Stimulated activated CD4-positive, alpha-beta T cell treated with anti-CD3 and anti-CD28 coated beads, TNF-alpha, amount 100 ng/mL, for 24 hours (primary cell): ENCODE results near the gene CRMP1.

Experiments
- DNase-seq, 3 experiments: peaks; one replicate each; pipeline ENCODE4 v3.0.0-alpha.2; 2020; ENCODE audit warnings: low read depth in 3 of 3

The CRMP1 gene

DNA sequence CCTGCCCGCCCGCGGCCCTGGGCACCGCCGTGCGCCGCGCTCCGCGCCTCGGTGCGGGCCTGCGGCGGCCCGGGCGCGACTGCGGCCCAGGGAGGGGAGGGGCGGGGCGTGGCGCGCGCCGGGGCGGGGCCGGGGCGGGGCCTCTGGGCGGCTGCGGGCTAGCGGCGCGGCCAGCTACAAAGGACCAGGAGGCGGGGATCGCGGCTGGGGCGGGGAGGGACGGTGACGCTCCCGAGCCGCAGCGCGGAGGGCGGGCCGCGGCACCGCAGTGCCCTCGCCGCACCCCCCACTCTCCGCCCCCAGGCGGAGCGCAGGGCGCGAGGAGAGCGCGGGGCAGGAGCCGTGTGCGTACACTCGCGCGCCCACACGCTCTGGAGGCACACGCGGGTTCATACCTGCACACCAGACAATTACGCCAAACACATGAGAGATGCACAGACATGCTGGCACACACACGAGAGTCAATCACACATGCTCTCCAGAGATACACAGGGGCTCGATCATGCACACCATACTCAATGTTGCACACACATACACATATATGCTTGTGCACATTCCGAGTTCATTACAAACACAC, at the start of gene CRMP1:
Gene CRMP1 (minus strand): TSS at position 83 of the 577 bp plus-strand sequence. CDS start 117 bp downstream, outside the sequence.
- no peak for DNase-seq

DNA sequence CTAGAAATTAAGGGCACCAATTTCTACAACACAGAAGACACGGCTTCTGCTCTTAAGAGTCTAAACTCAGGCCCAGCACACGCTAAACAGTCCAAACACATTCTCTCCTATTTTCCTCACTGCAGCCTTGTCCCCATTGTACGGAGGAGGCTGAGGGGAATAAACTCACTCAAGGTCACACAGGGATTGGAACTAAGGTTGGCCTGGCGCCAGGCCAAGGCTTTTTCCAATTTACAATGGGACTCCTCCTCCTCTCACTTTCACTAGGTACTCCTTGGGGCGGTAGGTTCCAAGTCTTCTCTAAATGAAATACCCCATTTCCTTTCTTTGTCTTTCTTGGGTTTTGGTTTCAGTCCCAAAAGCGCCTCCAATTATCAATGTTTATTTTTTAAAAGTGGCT, 48.7 kb upstream of the CRMP1 start:
- no peak for DNase-seq

DNA sequence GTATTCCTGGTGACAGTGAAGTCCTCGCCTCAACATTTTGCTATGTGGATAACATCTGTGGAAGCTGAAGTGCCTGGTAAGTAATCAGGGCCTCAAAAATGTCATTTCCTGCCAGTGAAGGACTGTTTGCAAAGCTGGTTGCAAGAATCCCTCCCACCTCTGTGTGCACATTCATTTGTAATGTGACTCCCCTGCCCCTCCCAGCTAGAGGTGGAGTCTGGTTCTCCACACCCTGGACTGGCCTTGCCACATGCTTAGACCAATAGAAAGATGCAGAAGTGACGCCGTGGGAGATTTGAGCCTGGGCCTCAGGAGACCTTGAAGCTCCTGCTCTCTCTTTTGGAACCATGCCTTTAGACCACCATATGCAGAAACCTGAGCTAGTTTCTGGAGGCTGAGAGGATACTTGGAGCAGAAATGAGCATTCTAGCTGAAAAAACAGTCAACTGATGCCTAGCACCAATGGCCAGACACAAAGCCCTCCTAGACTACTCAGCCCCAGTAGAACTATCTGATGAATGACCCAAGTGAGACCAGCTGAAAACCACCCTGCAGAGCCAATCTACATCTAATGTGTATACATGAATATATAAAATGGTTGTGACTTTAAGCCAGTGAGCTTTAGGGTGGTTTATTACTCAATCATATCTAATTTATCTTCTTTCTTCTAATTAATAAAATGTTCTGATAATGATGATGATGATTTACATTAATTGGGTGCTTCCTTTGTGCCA, 47.8 kb upstream of the CRMP1 start:
- DNase-seq, result no peak

DNA sequence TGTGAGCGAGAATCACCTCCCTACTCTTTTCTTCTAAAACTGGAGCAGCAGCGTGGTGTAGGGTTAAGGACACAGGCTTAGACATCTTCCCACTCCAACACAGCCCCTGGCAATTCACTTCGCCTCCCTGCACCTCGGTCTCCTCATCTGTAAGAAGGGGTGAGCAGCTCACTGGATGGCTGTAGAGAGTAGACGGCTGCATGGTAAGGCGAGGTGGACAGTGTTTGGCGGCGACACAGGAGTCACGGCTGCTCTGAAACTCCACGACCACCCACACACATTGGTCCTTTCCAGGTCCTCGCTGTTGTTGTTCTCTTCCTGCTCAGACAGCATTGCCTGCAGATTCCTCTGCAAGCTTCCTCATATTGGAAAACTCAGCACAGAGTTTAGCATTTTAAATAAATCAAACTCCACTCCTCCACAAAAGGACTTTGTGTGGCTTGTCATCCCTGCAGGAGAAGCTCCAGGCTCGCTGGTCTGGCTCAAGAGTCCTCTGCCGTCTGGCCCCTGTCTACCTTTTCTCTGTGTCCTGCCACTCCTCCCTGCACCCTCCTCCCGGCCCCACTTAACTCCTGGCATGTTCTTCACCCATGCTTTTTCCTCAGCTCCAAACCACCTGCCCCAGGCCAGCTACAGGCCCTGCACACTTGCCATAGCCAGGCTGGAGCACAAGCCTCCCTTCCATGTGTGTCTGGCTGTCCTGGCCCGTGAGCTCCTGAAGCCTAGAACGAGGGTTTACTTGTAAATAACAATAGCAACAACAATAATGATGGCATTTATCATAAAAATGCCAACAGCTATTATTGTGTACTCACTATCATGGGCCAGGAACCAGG, 41.3 kb upstream of the CRMP1 start:
- DNase-seq, result no peak

DNA sequence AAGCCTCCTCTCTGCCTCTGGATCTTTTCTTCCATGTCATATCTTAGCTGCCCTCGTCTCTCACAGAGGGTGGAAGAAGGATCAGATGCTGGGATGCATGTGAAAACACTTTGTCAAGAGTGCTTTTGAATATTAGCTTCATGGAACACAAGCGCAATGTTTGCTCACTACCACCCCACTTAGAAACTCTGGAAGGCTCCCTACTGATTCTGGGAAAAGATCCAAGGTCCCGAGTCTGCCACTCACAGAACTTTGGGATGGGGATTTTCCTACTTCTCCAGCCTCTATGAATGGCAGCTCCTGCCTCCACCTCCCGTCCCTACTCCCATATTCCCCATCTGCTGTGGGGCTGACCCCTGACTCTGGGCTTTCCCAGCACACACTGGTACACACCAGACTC, 40.2 kb upstream of the CRMP1 start:
- no peak for DNase-seq

DNA sequence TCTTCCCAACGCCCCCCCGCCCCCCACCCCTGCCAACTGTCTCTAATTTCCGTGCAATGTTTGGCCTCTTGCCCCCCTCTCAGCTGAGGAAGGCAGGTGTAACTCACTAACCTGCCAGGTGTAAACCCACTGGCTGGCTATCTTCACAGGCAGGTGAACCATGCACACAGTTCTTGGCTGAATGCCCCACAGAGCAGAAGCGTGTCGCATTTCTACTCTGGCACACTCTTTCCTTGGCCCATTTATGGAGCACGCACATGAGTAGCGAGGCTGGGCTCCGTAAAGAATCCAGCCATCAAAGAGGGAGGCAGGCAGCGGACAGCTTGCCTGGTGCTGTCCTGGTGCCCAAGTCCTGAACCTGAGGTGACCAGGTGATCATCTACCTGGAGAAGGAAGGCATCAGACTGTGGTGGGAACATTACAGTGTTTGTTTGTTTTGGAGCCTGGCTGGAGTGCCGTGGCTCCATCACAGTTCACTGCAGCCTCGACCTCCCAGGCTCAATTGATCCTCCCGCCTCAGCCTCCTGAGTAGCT, 39.2 kb upstream of the CRMP1 start:
- DNase-seq, result no peak

DNA sequence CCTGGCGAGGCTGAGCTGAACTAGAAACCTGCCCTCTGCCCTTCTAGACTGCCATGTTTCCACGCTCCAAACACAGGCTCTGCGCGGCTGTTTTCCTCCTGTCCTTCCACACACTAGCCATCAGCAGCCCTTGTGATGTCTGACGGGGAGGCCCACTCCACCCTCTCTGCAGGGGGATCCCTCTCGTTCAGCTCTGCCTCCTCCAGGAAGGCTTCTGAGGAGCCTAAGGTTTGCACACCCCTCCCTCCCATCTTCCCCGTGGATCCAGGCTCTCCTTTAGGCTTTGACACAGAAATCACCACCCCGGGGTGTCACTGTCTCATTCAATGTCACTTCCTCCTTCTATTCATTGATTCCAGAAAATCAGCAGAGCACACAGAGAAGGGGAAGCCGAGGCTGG, 38.6 kb upstream of the CRMP1 start:
- DNase-seq, result no peak

DNA sequence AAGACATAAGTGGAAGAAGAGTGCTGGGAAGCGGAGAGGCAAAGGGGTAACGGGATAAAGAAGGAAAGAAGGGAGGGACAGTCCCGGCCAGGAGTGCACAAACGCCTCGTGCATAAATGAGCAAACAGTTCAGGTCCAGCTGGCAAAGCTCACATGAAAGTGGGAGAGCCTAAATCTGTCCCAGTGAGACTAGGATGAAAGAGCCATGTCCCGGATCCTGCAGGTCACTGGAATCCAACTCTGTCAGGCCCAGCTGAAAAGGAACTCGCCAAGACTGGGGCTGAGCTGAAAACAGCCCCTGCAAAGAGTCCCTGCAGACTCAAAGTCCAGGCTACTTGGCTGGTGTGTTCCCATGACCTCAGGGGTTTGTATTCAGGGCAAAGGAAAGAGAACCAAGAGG, 38.0 kb upstream of the CRMP1 start:
- DNase-seq, result no peak

DNA sequence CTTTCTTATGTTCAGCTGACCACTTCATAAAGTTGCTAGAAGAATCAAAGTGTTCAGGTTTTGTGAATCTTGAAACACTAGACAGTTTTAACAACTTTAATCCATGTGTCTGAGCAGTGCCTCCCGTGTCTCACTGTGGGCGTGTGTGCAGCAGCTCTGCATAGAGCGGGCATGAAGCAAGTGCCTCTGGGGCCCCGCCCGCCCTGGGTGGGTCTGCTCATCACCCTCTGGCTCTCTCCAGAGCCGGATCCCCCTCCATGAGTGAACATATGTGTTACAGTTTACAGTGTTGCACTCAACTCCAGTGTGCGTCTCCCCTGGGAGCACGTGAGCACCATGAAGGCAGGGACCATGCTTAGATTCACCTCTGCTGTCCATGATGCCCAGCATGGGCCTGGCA, 37.6 kb upstream of the CRMP1 start:
- no peak for DNase-seq

DNA sequence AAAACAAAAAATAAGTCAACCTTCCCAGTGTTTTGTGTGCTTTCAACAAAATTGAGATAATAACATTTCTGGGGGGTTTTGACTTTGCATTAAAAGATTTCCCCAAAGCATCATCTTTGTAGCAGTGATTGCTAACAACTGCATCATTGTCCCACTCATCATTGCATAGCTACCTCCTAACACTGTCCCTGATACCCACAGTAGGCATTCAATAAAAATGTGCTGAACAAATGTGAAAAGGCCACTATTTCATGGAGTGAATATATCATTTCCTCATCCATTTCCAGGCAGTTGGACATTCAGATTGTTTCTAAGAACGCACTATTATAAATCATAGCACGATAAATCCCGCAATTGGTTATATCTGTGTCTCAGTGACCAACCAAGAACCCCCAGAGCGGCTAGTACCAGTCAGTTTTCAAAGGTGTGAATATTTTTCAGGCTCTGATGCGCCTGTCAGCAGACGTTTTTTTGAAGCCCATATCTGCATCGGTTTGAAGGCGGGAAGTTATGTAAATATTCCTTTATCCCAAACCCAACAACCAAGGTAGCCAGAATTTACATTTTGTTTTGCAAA, 36.0 kb upstream of the CRMP1 start:
- no peak for DNase-seq

DNA sequence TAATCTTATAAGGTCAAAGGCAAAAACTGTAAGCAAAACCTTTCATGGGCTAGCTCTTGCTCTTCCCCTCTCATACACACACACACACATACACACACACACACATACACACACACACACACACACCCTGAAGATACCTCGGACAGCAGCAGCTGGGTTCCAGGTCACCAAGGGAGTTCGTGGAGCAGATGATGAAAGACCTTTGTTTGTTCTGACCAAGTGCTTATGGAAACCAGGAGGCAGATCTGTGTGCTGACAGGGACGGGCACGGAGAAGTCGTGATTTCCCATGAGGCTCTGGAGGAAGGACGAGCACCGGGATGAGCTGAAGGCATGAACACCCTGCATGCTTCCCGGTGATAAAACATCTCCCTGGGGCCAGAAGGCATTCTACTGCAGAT, 35.4 kb upstream of the CRMP1 start:
- DNase-seq, result no peak

DNA sequence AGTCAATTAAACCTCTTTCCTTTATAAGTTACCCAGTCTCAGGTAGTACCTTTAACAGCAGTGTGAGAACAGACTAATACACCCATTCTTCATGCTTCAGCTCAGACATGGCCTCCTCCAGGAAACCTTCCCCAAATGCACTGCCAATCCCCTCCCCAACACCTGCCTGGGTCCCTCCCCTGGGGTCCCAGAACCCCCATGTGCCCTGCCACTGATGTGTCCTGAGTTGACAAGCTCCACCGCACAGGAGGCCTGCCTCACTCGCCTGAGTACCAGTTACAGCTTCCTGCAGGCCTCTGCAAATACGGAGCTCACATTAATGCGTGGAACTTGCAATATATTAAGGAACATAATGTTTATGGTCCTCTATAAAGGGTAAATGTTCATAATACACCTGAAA, 34.9 kb upstream of the CRMP1 start:
- DNase-seq, result no peak

DNA sequence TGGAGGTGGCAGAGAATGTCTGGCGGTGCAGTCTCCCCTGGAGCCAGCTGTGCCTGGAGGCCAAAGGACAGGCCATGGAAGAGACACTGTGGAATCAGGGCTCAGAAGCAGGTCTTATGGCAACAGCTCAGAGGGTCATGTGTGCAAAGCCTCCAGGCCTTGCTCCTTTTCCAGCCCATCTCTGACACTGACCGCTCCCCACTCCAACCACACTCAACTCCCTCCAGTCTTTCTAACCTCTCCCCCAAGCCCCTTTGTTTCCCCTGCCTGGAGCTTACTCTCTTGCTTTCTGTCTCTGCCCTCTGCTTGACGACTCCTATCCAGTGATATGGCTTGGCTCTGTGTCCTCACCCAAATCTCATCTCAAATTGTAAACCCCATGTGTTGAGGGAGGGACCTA, 34.2 kb upstream of the CRMP1 start:
- DNase-seq, result no peak

DNA sequence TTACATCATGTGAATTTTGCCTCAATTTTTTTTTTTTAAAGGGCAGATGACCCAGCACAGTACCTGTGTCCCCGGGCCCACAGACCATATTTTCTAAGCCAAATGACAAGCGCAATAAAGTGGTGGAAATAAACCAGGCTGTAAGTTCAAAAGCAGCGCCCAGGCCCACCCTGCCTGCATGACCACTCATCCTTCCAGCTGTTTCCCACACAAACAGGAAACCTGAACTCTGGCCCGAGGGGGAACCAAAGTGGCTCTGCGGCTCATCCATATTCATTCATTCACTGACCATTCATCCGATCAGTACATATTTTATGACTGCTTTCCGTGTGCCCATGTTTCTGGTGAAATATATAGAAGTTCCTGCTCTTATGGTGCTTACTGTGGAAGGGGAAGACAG, 33.7 kb upstream of the CRMP1 start:
- no peak for DNase-seq

DNA sequence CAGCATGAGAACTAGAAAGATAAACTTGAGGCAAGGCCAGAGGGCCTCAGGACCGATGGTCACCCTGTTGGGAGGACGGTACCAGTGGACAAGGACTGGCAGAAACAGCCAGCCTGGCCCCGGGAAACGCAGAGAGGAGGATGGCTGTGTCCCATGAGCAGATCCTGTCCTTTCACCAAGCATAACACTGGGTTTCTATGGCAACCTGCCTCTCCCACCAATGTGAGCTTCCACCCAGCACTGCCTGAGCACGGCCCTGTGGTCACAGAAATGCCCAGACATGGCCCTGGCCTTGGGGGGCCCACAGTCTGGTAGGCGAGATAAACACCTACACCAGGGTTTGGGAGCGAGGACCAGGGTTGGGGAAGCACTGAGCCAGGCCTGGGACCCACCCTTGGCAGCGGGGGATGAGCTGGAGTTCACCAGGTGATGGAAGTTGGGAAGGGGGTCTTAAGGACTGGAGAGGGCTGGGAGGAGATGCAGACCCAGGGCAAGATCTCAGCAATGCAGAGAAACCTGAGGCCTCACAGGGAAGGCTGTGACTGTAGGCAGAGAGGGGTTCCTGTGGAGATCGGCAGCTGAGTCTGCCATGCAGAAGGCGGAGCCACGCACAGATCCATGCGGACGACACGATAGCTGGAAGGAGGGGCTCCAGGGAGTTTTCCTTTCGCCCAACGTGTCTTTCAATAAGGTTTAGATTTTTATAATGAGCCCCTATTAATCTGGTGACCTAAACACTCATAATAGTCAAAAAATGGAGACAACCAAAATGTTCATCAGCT, 32.7 kb upstream of the CRMP1 start:
- no peak for DNase-seq

DNA sequence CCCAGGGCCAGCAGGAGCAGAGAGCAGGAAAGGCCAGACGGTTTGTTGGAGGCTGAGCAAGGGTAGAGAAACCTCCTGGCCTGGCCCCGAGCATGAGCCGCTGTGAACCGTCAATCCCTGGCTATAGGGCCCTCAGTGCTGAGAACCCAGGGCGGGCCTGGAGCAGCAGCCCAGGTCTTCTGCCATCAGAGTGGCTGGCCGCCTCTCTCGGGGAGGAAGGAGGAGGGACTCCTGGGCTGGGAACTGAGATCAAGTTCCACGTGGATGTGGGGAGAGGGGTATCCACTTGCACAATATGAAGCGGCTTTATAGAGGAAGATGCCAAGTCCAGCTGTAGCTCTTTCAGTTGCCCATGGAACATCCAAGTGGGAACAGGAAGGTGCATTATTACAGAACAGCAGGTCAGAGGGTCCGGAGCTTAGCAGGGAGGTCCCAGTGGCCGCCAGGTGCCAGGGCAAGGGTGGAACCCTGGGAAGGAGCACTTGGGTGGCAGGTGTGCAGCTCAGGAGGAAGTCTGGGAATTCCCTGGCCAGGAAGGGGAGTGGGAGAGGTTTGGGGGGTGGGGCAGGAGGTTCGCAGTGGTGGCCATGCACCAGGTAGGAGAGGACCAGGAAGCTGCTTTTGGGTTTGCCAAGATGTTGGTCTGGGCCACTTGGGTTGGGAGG, 31.7 kb upstream of the CRMP1 start:
- DNase-seq, result no peak

DNA sequence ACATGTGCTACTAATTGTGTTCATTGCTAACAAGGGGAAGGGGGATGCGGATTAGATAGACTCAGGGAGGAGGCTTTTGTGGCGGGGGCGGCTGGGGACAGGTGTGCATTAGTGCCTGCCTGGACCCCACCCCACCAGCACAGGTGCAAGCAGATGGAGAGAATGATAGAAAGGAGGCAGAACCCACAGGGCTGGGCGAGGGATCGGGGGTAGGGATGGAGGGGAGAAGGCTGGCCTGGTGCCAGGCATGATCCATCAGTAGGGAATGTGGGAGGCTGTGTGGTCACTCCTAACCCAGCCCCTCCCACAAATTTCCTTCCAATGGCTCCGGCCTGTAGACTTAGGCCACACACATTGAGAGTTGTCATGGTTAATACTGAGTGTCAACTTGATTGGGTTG, 30.5 kb upstream of the CRMP1 start:
- no peak for DNase-seq

DNA sequence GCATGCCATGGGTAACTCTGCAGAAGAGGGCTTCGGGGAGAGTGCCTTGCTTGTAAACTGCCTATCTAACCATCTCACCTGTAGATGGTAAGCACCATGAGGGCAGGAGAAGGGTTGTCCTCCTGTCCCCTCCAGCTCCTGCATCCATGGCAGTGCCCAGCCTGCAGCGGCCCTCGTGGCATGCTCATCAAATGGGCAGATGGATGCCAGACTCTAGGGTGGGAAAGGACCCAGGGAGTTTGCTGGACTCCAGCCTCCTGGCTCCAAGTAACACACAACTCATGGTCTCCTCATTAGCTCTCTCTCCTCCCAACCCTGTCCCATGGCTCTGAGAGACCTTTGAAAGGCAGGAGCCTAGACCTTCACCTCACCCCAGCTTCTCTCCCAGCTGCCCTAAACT, 29.7 kb upstream of the CRMP1 start:
- no peak for DNase-seq

DNA sequence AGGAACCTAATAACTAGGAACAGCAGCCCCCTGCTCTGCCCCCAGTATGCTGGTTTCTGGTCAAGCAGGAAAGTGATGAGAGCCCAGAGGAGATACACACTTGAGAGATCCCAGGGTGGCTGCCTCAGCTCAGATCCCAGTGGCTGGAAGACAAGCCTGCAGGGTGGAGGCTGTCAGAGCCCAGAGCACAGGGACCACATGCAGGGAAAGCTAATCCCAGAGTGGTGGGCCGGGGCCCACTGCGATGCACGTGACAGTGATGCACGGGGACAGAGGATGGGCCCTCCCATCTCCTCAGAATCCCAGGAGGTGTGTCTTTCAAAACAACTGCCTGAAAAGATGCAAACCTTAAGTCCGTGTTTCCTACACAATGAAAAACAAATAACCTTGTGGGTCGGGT, 29.1 kb upstream of the CRMP1 start:
- DNase-seq, result no peak

DNA sequence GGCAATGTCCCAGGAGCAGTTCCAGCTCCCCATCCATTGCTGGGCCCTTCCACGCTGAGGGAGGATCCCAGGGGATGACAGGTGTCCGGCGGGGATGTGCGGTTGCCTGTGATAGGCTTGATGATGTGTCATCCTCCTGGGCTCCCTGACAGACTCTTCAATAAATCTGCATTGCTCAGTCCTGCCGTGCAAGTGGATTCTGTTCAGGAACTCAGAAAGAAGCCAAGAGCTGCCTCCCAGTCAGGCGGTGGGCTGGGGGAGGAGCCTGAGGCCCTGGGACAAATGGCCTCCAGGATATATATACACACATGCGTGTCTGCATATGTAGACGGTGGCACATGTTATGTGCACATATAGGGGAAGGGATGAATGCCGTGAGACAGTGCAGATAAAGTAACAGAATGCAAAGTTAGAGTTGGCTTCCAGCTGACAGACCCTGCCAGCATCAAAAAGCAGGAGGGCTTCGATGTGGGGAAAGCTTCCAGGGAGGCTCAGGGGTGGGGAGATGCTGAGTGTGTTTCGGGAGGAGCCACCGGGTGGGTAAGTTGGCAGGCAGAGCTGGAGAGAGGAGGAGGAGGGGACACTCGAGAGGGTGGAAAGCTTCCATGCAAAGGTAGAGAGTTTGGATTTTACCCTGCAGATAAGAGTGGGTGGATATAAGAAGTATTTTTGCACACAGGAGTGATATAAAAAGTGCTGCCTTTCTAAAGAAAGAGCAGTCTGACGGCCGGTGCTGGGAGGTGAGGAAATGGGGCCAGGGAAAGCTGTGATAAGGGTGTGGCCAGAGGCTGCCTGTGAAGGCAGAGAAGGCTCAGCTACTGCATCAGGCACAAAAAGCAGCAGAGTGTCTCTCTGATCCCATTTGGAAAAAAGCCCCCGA, 28.5 kb upstream of the CRMP1 start:
- no peak for DNase-seq
